ENCODE measurements around the gene MRPL44. TPM values are rescaled to one million over a fixed set of nuclear protein-coding genes. Genes with fewer than 3 reads are reported as not detected.

The MRPL44 gene
- total and polyA plus RNA-seq, 2 of the 13 experiments (the other 11 are each of a cell fraction or from before 2014, with no cell fraction given), result 38.4 to 78.0 TPM

DNA sequence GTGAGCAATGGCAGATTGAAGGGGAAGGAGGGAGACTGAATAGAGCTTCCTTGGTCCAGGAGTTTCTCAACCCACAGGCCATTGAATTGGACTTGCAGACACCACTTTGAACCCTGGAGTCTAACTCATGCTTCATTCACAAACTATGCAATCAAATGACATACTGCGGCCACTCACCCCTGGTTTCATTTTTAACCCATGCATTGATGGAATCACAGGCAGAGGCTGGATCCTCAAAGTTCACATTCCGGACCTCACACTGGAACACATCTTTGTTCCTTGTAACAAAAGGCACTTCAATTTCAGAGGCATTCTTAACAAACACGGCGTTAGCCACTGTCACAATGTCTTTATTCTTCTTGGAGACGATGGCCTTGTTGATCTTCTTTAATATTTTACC, 40.7 kb downstream of the MRPL44 start (continued):
- TF ChIP-seq, protein P1, sequence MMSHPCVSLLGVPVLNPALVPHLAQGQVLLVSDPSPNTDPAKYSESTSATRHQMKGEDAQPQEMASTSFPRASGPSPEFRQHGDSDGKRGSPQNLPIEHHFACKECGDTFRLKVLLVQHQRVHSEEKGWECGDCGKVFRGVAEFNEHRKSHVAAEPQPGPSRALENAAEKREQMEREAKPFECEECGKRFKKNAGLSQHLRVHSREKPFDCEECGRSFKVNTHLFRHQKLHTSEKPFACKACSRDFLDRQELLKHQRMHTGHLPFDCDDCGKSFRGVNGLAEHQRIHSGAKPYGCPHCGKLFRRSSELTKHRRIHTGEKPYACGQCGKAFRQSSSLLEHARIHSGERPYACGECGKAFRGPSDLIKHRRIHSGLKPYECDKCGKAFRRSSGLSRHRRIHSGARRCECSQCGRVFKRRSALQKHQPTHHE (CRISPR knock-in tag; IDR thresholded peaks at IDR 0.05; ENCODE audit: borderline replicate concordance), result no peak
- TF ChIP-seq, protein P2, sequence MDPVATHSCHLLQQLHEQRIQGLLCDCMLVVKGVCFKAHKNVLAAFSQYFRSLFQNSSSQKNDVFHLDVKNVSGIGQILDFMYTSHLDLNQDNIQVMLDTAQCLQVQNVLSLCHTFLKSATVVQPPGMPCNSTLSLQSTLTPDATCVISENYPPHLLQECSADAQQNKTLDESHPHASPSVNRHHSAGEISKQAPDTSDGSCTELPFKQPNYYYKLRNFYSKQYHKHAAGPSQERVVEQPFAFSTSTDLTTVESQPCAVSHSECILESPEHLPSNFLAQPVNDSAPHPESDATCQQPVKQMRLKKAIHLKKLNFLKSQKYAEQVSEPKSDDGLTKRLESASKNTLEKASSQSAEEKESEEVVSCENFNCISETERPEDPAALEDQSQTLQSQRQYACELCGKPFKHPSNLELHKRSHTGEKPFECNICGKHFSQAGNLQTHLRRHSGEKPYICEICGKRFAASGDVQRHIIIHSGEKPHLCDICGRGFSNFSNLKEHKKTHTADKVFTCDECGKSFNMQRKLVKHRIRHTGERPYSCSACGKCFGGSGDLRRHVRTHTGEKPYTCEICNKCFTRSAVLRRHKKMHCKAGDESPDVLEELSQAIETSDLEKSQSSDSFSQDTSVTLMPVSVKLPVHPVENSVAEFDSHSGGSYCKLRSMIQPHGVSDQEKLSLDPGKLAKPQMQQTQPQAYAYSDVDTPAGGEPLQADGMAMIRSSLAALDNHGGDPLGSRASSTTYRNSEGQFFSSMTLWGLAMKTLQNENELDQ (CRISPR knock-in tag; IDR thresholded peaks at IDR 0.05; ENCODE audit: borderline replicate concordance), result no peak
- TF ChIP-seq, protein P3, sequence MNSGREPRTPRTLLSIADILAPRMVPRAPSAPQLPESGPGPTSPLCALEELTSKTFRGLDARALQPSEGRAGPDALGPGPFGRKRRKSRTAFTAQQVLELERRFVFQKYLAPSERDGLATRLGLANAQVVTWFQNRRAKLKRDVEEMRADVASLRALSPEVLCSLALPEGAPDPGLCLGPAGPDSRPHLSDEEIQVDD (CRISPR knock-in tag; IDR thresholded peaks at IDR 0.05; ENCODE audit: borderline replicate concordance), result no peak
- TF ChIP-seq MAFG (CRISPR knock-in tag; IDR thresholded peaks at IDR 0.05), result no peak
- no peak for TF ChIP-seq SMARCC2 (IDR thresholded peaks at IDR 0.05)
- TF ChIP-seq ZNF614 (CRISPR knock-in tag; IDR thresholded peaks at IDR 0.05; ENCODE audit: borderline replicate concordance), result 0 out of 2 replicates have a peak, but pooled peaks have one; percentile 24
- TF ChIP-seq FOSL2 (CRISPR knock-in tag; IDR thresholded peaks at IDR 0.05), result peak; percentile 85
- TF ChIP-seq, protein P4, sequence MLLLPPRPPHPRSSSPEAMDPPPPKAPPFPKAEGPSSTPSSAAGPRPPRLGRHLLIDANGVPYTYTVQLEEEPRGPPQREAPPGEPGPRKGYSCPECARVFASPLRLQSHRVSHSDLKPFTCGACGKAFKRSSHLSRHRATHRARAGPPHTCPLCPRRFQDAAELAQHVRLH (CRISPR knock-in tag; IDR thresholded peaks at IDR 0.05; ENCODE audit: borderline replicate concordance, low read depth), result 0 out of 2 replicates have a peak, but pooled peaks have one; percentile 19
- TF ChIP-seq ELF3 (CRISPR knock-in tag; IDR thresholded peaks at IDR 0.05), result peak; percentile 57
- no peak for TF ChIP-seq ZNF616 (CRISPR knock-in tag; IDR thresholded peaks at IDR 0.05; ENCODE audit: low read depth)
- TF ChIP-seq RXRA (CRISPR knock-in tag; IDR thresholded peaks at IDR 0.05), result peak; percentile 47; the same call in 1 of the 2 replicates
- 0 out of 4 replicates have a peak, but pooled peaks of 1 of the 2 experiments have one; percentile 31 for TF ChIP-seq NR2F1 (CRISPR knock-in tag; IDR thresholded peaks at IDR 0.05)
- TF ChIP-seq JUN (CRISPR knock-in tag; IDR thresholded peaks at IDR 0.05), result 0 out of 2 replicates have a peak, but pooled peaks have one; percentile 53
- TF ChIP-seq, protein P5, sequence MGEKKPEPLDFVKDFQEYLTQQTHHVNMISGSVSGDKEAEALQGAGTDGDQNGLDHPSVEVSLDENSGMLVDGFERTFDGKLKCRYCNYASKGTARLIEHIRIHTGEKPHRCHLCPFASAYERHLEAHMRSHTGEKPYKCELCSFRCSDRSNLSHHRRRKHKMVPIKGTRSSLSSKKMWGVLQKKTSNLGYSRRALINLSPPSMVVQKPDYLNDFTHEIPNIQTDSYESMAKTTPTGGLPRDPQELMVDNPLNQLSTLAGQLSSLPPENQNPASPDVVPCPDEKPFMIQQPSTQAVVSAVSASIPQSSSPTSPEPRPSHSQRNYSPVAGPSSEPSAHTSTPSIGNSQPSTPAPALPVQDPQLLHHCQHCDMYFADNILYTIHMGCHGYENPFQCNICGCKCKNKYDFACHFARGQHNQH (CRISPR knock-in tag; IDR thresholded peaks at IDR 0.05), result 0 out of 2 replicates have a peak, but pooled peaks have one; percentile 24
- TF ChIP-seq, protein P6, sequence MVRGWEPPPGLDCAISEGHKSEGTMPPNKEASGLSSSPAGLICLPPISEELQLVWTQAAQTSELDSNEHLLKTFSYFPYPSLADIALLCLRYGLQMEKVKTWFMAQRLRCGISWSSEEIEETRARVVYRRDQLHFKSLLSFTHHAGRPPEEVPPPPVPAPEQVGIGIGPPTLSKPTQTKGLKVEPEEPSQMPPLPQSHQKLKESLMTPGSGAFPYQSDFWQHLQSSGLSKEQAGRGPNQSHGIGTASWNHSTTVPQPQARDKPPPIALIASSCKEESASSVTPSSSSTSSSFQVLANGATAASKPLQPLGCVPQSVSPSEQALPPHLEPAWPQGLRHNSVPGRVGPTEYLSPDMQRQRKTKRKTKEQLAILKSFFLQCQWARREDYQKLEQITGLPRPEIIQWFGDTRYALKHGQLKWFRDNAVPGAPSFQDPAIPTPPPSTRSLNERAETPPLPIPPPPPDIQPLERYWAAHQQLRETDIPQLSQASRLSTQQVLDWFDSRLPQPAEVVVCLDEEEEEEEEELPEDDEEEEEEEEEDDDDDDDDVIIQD (CRISPR knock-in tag; IDR thresholded peaks at IDR 0.05; ENCODE audit: low read depth), result peak; percentile 57; the same call in 1 of the 2 replicates
- TF ChIP-seq MBD4 (IDR thresholded peaks at IDR 0.05; ENCODE audit: borderline replicate concordance, low read length), result no peak
- TF ChIP-seq HNF4G (IDR thresholded peaks at IDR 0.05; ENCODE audit: borderline replicate concordance, low read depth, low read length), result peak; percentile 75; the same call in 1 of the 2 replicates
- no peak for TF ChIP-seq HNF4G (CRISPR knock-in tag; IDR thresholded peaks at IDR 0.05; ENCODE audit: borderline replicate concordance, low read depth)
- peak in 1 of 2 experiments; percentile 63; a peak in 2 of 4 replicates for TF ChIP-seq EP300 (IDR thresholded peaks at IDR 0.05; ENCODE audit: low read depth in 2 of 2, low read length in 2 of 2)
- TF ChIP-seq EP300 (CRISPR knock-in tag; IDR thresholded peaks at IDR 0.05; ENCODE audit: borderline replicate concordance), result peak; percentile 49; the same call in 1 of the 2 replicates
- TF ChIP-seq ZNF225 (CRISPR knock-in tag; IDR thresholded peaks at IDR 0.05), result no peak

All from HepG2 (cell line).